Glomerular visceral epithelial cell (primary cell): ENCODE results near the gene RIMKLB.

Experiments used
- DNase-seq: peaks from one replicate; pipeline ENCODE4 v3.0.0-alpha.2; 2016; ENCODE audit errors: extremely low spot score

RIMKLB gene

GRCh38 chr12:8697476-8698131 lies at the start of gene RIMKLB:
Gene RIMKLB, plus strand, starts transcription at chr12:8697991. Its CDS starts 15,876 bp downstream, at chr12:8713867.
- DNase-seq, result peak; percentile 85

GRCh38 chr12:8648576-8649205 lies 49.1 kb upstream of the RIMKLB start:
- no peak for DNase-seq

- no peak for DNase-seq
Observed at GRCh38 chr12:8655421-8655820, 42.4 kb upstream of the RIMKLB start.

DNA sequence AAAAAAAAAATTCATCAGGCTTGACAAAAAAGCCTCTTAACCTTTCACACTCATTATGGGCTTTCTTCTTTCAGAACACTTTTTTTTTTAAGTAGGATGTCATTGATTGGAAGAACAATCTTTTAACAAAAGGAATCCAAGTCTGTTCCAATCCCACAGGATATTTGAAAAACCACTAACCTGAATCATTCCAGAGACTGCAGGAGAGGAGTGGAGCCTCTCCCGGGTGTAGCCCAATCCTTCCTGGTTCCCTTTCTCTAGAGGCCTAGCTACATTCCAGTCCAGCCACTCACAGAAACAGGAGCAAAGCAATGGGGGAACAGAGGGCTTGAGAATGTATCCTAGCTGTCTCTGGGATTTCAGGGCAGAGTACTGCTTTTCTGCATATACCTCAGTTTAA lies 39.4 kb upstream of the RIMKLB start:
- DNase-seq, result peak; percentile 64

GRCh38 chr12:8661016-8661415 lies 36.8 kb upstream of the RIMKLB start:
- DNase-seq, result no peak

GRCh38 chr12:8661751-8662150 lies 36.0 kb upstream of the RIMKLB start:
- DNase-seq, result no peak

DNA sequence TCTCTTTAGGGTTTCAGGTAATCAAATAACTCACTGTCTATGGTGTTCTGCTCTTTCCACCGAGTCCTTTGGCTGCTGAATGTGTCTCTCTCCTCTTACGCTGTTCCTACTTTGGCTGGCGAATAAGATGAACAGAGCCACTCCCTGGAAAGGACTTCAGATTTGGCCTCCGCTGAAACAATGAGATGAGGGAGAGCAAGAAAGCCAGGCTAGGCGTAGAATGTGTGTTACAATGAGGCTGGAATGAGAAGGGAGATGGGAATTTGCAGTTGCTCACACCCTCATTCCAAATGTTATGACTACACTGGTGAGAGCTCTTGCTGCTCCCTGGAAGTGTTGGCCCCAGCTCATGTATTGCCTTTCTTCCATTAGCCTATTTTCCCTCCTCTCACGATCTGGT lies 35.2 kb upstream of the RIMKLB start, which contains the start of gene MFAP5:
TSS of gene MFAP5 (minus strand) at position 234 of the 400 bp plus-strand sequence. CDS start 722 bp downstream, outside the sequence.
- no peak for DNase-seq

DNA sequence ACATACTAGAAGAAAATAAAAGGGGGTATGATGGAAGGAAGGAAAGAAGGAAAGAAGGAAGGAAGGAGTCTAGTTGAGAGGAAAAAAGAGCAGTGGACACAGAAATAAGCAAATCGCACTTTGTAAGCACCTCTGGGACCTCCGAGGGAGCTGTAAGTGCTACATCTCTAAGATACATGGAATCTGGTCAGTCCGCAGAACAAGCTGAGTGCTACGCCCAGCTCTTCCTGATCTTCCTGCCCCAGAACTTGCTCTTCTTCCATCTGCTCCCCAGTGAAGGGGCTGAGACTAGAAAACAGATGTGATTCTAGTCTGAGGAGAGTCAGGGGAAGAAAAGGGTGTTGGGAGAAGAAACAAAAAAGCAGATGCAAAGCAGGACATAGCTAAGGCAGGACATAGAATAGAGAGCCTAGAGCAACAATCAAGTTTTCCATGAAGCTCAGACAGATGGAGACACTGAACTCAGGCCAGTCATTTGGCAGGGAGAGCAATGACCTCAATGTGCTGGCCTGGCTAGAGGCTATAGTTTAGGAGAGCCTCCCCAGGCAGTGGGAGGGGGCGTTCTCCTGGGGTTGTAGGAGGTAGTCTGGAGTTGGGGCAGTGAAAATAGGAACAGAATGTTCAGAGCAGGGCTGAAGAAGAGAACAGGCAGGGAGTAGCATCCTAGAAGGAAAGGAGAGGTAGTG lies 33.4 kb upstream of the RIMKLB start:
- DNase-seq, result no peak

GRCh38 chr12:8665759-8666158 lies 32.0 kb upstream of the RIMKLB start:
- no peak for DNase-seq

DNA sequence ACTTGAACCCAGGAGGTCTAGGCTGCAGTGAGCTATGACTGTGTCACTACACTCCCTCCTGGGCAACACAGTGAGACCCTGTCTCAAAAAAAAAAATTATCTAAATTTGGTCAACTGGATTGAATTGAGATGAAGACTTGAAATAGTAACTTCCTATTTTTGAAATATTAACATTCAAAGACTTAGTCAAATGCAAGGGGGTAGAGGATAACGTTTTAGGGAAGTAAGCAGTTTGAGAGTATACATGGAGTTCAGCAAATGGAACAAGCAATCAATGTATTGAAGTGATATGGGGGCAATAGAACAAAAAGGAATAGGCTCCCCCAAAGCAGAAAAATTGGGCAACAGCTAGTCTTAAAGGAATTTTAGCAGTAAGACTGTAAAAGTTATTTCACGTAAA lies 30.5 kb upstream of the RIMKLB start:
- DNase-seq, result no peak

DNA sequence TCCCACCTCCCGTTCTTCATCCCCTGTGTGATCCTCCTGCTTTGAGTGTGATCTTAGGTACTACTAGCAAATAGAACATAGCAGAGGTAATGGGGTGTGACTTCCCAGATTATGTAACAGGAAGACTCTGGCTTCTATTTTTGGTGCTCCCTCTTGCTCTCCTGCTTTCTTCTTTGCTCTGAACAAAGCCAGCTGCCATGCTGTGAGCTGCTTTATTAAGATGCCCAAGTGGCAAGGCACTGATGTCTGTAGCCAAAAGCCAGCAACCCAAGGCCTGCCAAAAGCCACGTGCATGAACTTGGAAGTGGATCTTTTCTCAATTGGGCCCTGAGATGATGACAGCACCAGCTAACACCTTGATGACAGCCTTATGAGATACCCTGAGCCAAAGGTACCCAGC lies 29.4 kb upstream of the RIMKLB start:
- no peak for DNase-seq

- DNase-seq, result no peak
Observed at GRCh38 chr12:8672381-8672780, 25.4 kb upstream of the RIMKLB start.

DNA sequence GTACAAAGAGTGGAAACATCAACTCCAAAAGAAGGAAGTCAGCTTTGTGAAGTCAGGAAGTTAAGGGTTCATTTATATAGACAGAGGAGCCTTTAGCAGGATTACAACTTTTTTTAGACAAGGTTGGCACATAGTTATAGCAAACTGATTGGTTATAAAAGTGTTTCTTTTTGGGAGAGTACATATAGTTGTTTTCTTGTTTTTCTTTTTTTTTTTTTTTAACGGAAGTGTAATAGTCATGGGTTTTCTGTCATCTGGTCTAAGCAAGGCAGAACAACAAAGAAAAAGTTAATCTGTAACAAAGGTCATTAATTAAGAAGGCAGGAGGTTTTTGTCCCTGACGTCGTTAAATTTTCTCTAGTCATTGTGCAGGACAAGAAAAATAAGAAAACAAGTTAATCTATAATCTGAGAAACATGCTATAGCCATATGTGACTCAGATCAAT lies 22.2 kb upstream of the RIMKLB start:
- no peak for DNase-seq

GRCh38 chr12:8676651-8677050 lies 21.1 kb upstream of the RIMKLB start:
- DNase-seq, result no peak

GRCh38 chr12:8677362-8677761 lies 20.4 kb upstream of the RIMKLB start:
- no peak for DNase-seq

GRCh38 chr12:8678661-8679111 lies 19.1 kb upstream of the RIMKLB start:
- peak; percentile 43 for DNase-seq

GRCh38 chr12:8680533-8680932 lies 17.3 kb upstream of the RIMKLB start:
- no peak for DNase-seq

DNA sequence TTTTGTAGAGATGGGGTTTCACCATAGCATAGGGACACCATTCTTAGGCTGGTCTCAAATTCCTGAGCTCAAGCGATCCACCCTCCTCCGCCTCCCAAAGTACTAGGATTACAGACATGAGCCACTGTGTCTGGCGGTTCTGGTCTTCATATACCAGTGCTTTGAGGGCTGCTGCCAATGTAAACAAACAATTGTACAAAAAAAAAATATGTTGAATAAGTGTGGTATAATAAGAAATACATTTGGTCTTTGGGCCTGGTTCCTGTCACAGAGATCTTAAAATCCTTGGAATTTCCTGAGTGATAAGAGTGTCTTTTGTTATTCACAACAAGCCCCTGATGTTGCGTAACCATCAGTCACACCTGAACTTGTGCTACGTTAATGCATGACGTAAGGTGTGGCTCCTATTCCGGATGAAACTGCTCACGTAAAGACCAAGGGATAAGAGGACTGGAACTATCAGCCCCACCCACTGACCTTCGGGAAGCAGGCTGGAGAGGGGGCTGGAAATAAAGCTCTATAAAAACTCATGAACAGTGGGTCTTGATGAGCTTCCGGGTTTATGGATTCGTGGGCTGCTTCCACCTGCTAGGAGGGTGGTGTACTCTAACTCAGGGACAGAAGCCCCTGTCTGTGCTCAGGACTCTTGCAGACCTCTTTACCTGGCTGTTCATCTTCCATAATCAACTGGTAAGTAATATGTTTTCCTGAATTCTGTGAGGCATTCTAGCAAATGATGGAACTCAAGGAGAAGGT lies 16.5 kb upstream of the RIMKLB start:
- DNase-seq, result no peak

- DNase-seq, result no peak
Observed at GRCh38 chr12:8685051-8685450, 12.7 kb upstream of the RIMKLB start.

GRCh38 chr12:8687846-8688601 lies 9.8 kb upstream of the RIMKLB start:
- peak; percentile 73 for DNase-seq

DNA sequence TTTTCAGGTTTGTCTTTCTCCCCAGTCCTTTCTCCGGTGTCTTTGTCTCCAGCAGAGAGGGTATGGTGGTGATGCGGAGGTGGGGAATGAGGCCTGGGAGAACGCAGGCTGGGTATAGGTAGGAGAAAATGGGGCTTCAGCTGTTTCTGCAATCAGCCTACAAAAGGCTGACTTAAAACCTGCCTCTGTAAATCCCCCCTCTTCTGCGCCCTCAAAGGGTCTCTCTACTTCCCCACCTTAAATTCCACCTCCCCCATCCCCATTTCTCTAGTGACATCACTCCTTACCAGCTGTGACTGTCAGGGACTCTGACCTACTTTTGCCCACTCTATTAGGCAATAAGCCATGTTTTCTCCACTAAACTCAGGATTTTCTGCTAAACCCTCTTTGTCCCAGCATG lies 8.1 kb upstream of the RIMKLB start:
- DNase-seq, result no peak
